Heart left ventricle (tissue), 16 donors: Measurements from ENCODE around the gene PEX11G. TPM values are rescaled to one million over a fixed set of nuclear protein-coding genes. Genes with fewer than 3 reads are reported as not detected.

Source experiments
- ATAC-seq, 4 donors: fragments of 200-7000 bp; cut with Tn5 transposase; one replicate each; pipeline ENCODE4 v1.9.1; 2020 to 2022; ENCODE audit warnings: moderate library complexity in 4 of 4, mild to moderate bottlenecking in 3 of 4, moderate number of reproducible peaks in 1 of 4
- DNase-seq, 5 donors: peaks; one replicate each; pipeline ENCODE4 v3.0.0-alpha.2; 2020
- H3K27ac ChIP-seq, 12 donors: fragments of 200-600 bp; sonication (generic) in 4 of 12; one replicate each; pipeline versions ENCODE4 v1.5.0 to v1.8.0; 2016 to 2022; ENCODE audit warnings: mild to moderate bottlenecking in 2 of 12
- H3K27me3 ChIP-seq, 9 donors: fragments of 200-600 bp; sonication (generic) in 2 of 9; one replicate each; pipeline versions ENCODE4 v1.5.1 to v1.8.0; 2016 to 2022; ENCODE audit warnings: mild to moderate bottlenecking in 3 of 9
- H3K36me3 ChIP-seq, 9 donors: fragments of 200-600 bp; sonication (generic) in 2 of 9; one replicate each; pipeline versions ENCODE4 v1.5.0 to v1.8.0; 2018 to 2022; ENCODE audit warnings: mild to moderate bottlenecking in 2 of 9
- H3K4me1 ChIP-seq, 12 donors: fragments of 200-600 bp; sonication (generic) in 4 of 12; one replicate each; pipeline versions ENCODE4 v1.5.0 to v1.8.0; 2016 to 2022; ENCODE audit warnings: mild to moderate bottlenecking in 3 of 12
- H3K4me3 ChIP-seq, 12 donors: fragments of 200-600 bp; sonication (generic) in 4 of 12; one replicate each; pipeline versions ENCODE4 v1.5.0 to v1.8.0; 2017 to 2022; ENCODE audit warnings: mild to moderate bottlenecking in 9 of 12, moderate library complexity in 4 of 12
- H3K9me3 ChIP-seq, 12 donors: fragments of 200-600 bp; sonication (generic) in 4 of 12; one replicate each; pipeline versions ENCODE4 v1.5.0 to v1.8.0; 2016 to 2022; ENCODE audit warnings: mild to moderate bottlenecking in 1 of 12
- CTCF ChIP-seq, 12 donors: fragments of 200-600 bp; sonication (generic) in 4 of 12; IDR thresholded peaks; one replicate each; pipeline versions ENCODE4 v1.5.0 to v1.8.0; 2018 to 2022; ENCODE audit warnings: antibody characterized with exemption in 12 of 12, mild to moderate bottlenecking in 5 of 12
- POLR2A ChIP-seq, 2 donors: fragments of 450-650 bp; IDR thresholded peaks; one replicate each; pipeline ENCODE4 v1.6.1; 2017; ENCODE audit warnings: antibody characterized with exemption in 2 of 2, mild to moderate bottlenecking in 2 of 2, moderate library complexity in 2 of 2
- WGBS, 4 donors: extraction: QIAGEN DNeasy Blood & Tissue Kit in 2 of 4; methylation state at CpG; one replicate each; pipeline versions ENCODE4 v1.1.5 to v1.1.7; 2013 to 2018; 5-methylcytosine and 5-hydroxymethylcytosine counted together
- intact Hi-C, 10 donors: fragments of 100-400 bp; cut with DNase I; formaldehyde crosslinking; loops; one replicate each; pipeline versions ENCODE4 v1.11.1 to v1.14.2; 2022
- polyA plus RNA-seq, 2 donors: library from polyadenylated mRNA; stranded (reverse); fragments of 200-250 nt; gene quantifications; one replicate each; pipeline ENCODE4 v1.2.3, GENCODE V29; 2013
- total RNA-seq, 9 donors: library from RNA; depleted of rRNA in 2 of 9; stranded (reverse); fragments of >200 nt in 2 of 9; fragmentation: NEBNext Ultra II Directional in 3 of 9; extraction: Animal tissue kit (Norgen Biotek cat#: 25700) in 3 of 9; gene quantifications; one replicate each; pipeline versions ENCODE4 v1.1.0 to v1.2.4, GENCODE V29; 2016 to 2023
- donor health status: ischemic (EF 13 %, LVEDD 7.1; RV severe dilation, severe dysfunction).
- donor health status: healthy with polysubstance abuse.
- donor health status: DM: no; HTN: yes; CAD: no.
- donor health status: DM: no; HTN: no; CAD: no.
- donor health status: ischemic (EF 25% LVEDD 6.9; RV normal size, moderate dysfunction).
- donor health status: ischemic (EF 25% LVEDD 5.7; RV mildly dilated, moderate dysfunction).
- donor health status: healthy.
- donor health status: DM: yes; HTN: yes; CAD: no.
- donor health status: ischemic (EF 35%, LVEDD 5.7; RV mildly dilated, moderate dysfunction).
- donor health status: nonischemic (EF 11% LVEDD 7.7; RV severe dilation, severe dysfunction).
- donor health status: DM: yes; HTN: yes; CAD: no.
- donor health status: PGD.
- donor health status: ischemic (EF 29% LVEDD 5.4; RV normal size, mild dysfunction).
- donor health status: nonischemic (EF 23%, LVEDD 6.1; RV moderate dilation, normal function).

Gene PEX11G
- total and polyA plus RNA-seq, 11 donors = 0.55 to 3.4 (median 1.5) TPM

- H3K27ac ChIP-seq = peak overlapping the region; percentile 57 to 96 (median 93)
- intact Hi-C loops = loop anchor here in 7 of 10 donors (1.0 to 10.0 kb wide), 6 partner anchors 12 to 1850 kb away; partner anchors contain the start of genes PEX11G (in 2 of the 7), HSD11B1L (in 1 of the 7), MCOLN1 (in 1 of the 7) and MICOS13 (in 1 of the 7)
- no peaks in the 10 kb centered on the region for H3K27me3 ChIP-seq
- no peaks in the 10 kb centered on the region for H3K9me3 ChIP-seq
- H3K36me3 ChIP-seq = peaks cover 0 to 45% (median 37%) of the 10 kb centered on the region in 9 donors
- H3K4me3 ChIP-seq = peak overlapping the region; percentile 62 to 98 (median 86)
- peak; percentile 66 to 76 (median 72) for DNase-seq
- 0 to 1% (median 1%) methylated on average over 22 to 27 of the region's 27 CpGs for whole genome bisulfite sequencing, 4 donors
- peaks cover 0 to 25% (median 10%) of the 10 kb centered on the region in 12 donors for H3K4me1 ChIP-seq
- ATAC-seq = peak; percentile 33 to 64 (median 56)
- peak in 3 of 12 donors; percentile 10 to 35 (median 12) for TF ChIP-seq CTCF (IDR thresholded peaks at IDR 0.05)
- no peak for TF ChIP-seq POLR2A (IDR thresholded peaks at IDR 0.05)
Observed at GRCh38 chr19:7534531-7535046, 45.8 kb upstream of the PEX11G start.

GRCh38 chr19:7533925-7534480, 45.2 kb upstream of the PEX11G start:
- intact Hi-C loops = loop anchor here in 7 of 10 donors (1.0 to 10.0 kb wide), 6 partner anchors 12 to 1849 kb away; partner anchors contain the start of genes PEX11G (in 2 of the 7), HSD11B1L (in 1 of the 7), MCOLN1 (in 1 of the 7) and MICOS13 (in 1 of the 7)
- peak; percentile 90 to 93 (median 90) for DNase-seq
- H3K36me3 ChIP-seq = peaks cover 0 to 46% (median 36%) of the 10 kb centered on the region in 9 donors
- TF ChIP-seq POLR2A (IDR thresholded peaks at IDR 0.05) (peak; percentile 8 to 55), CTCF (IDR thresholded peaks at IDR 0.05) (no peak)
- ATAC-seq = peak; percentile 81 to 86 (median 82)
- H3K27ac ChIP-seq = peak overlapping the region; percentile 57 to 96 (median 93)
- H3K4me3 ChIP-seq = peak overlapping the region; percentile 62 to 98 (median 86)
- WGBS, 4 donors = 0 to 1% (median 1%) methylated on average over 40 to 41 of the region's 41 CpGs
- no peaks in the 10 kb centered on the region for H3K27me3 ChIP-seq
- H3K4me1 ChIP-seq = peaks cover 0 to 25% (median 10%) of the 10 kb centered on the region in 12 donors
- no peaks in the 10 kb centered on the region for H3K9me3 ChIP-seq

DNA sequence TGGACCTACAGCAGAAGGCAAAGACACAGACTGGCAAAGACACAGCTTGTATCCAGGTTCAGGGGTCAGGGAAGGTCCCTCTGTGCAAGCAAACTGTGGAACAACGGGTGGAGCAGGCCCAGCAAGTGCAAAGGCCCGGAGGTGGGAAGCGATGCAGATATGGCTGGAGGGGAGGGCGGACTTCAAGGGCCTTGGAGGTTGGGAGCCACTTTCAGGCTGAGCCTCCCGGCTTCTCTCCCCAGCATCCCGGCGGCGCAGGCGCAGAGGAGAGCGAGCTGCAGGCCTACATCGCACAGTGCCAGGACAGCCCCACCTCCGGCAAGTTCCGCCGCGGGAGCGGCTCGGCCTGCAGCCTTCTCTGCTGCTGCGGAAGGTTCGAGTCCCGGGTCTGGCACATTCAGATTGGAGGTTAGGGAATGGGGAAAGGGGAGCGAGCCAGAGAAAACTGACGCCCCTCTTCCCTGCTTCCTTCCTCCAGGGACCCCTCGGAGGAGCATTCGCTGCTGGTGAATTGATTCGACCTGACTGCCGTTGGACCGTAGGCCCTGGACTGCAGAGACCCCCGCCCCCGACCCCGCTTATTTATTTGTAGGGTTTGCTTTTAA, 44.5 kb upstream of the PEX11G start:
- peak overlapping the region; percentile 62 to 98 (median 86) for H3K4me3 ChIP-seq
- no peaks in the 10 kb centered on the region for H3K9me3 ChIP-seq
- DNase-seq (peak; percentile 73 to 90 (median 82)), ATAC-seq (peak; percentile 17 to 47 (median 37))
- H3K4me1 ChIP-seq = peaks cover 0 to 25% (median 10%) of the 10 kb centered on the region in 12 donors
- TF ChIP-seq CTCF (IDR thresholded peaks at IDR 0.05) (no peak), POLR2A (IDR thresholded peaks at IDR 0.05) (no peak)
- H3K36me3 ChIP-seq = peaks cover 0 to 46% (median 33%) of the 10 kb centered on the region in 9 donors
- 21 to 31% (median 28%) methylated on average over 23 to 30 of the region's 30 CpGs for WGBS, 4 donors
- intact Hi-C loops = loop anchor here in 7 of 10 donors (5.0 to 10.0 kb wide), 3 partner anchors 46 to 1849 kb away; partner anchors contain the start of genes HSD11B1L (in 1 of the 7), MICOS13 (in 1 of the 7) and PEX11G (in 1 of the 7)
- H3K27ac ChIP-seq = peak overlapping the region; percentile 57 to 96 (median 93)
- no peaks in the 10 kb centered on the region for H3K27me3 ChIP-seq
